GM12878 (cell line): ENCODE results near the gene SLX4IP. TPM values are rescaled to one million over a fixed set of nuclear protein-coding genes. Genes with fewer than 3 reads are reported as not detected.

Experiments
- EED ChIP-seq: sonication (generic); IDR thresholded peaks from 2 replicates; pipeline ENCODE4 v1.6.1; 2016; ENCODE audit warnings: antibody characterized with exemption, low read depth
- ETV6 ChIP-seq, 2 experiments: fragments of 450-650 bp in 1 of 2; IDR thresholded peaks in 1 of 2; conservative IDR thresholded peaks in 1 of 2; 2 replicates each; pipeline ENCODE4 v1.6.1; 2014; ENCODE audit warnings: antibody characterized with exemption in 1 of 2, borderline replicate concordance in 1 of 2, low read depth in 1 of 2, mild to moderate bottlenecking in 1 of 2, moderate library complexity in 1 of 2
- MYC ChIP-seq: IDR thresholded peaks from 2 replicates; pipeline ENCODE4 v1.6.1; 2011; ENCODE audit warnings: mild to moderate bottlenecking, low read length, moderate library complexity, inconsistent platforms; ENCODE audit not compliant: insufficient read depth, insufficient replicate concordance, insufficient read length, severe bottlenecking
- STAT3 ChIP-seq: IDR thresholded peaks from 2 replicates; pipeline ENCODE4 v1.6.1; 2011; ENCODE audit warnings: low read depth, low read length, improper control_type of control experiment
- polyA plus RNA-seq, 11 experiments: library from polyadenylated mRNA; depleted of rRNA in 4 of 11; unstranded in 6 of 11; stranded (reverse) in 5 of 11; fragments of >200 nt; fragmentation: Nextera tagmentation in 4 of 11; fragmentation: Illumina TruSeq in 1 of 11; extraction: Ambion mirVana in 4 of 11; extraction: Trizol in 1 of 11; gene quantifications; 1 replicate in 1 of 11; 2 replicates in 10 of 11; pipeline versions ENCODE4 v1.2.1 to v1.2.3, GENCODE V29; 2011 to 2016; ENCODE audit warnings: inconsistent platforms in 2 of 11, missing spikeins in 2 of 11, low read depth in 1 of 11
- total RNA-seq, 4 experiments: library from RNA; depleted of rRNA in 3 of 4; stranded (reverse); fragments of >200 nt in 3 of 4; fragmentation: Illumina TruSeq in 1 of 4; extraction: Trizol in 1 of 4; gene quantifications; 2 replicates each; pipeline versions ENCODE4 v1.2.1 to v1.2.3, GENCODE V29; 2013 to 2021
- TF ChIP-seq, protein P1 (sequence below): fragments of 450-650 bp; IDR thresholded peaks from 2 replicates; pipeline ENCODE4 v1.6.1; 2018; ENCODE audit warnings: borderline replicate concordance, mild to moderate bottlenecking; ENCODE audit not compliant: partially characterized antibody
- TF ChIP-seq, protein P2 (sequence below): fragments of 450-650 bp; IDR thresholded peaks from 2 replicates; pipeline ENCODE4 v1.6.1; 2018; ENCODE audit warnings: mild to moderate bottlenecking, low read depth, moderate library complexity; ENCODE audit not compliant: partially characterized antibody

Gene SLX4IP
- total and polyA plus RNA-seq, 10 of the 15 experiments (the other 5 are each of a cell fraction or from before 2014, with no cell fraction given) = 2.2 to 11.0 (median 6.3) TPM

- TF ChIP-seq, protein P1, sequence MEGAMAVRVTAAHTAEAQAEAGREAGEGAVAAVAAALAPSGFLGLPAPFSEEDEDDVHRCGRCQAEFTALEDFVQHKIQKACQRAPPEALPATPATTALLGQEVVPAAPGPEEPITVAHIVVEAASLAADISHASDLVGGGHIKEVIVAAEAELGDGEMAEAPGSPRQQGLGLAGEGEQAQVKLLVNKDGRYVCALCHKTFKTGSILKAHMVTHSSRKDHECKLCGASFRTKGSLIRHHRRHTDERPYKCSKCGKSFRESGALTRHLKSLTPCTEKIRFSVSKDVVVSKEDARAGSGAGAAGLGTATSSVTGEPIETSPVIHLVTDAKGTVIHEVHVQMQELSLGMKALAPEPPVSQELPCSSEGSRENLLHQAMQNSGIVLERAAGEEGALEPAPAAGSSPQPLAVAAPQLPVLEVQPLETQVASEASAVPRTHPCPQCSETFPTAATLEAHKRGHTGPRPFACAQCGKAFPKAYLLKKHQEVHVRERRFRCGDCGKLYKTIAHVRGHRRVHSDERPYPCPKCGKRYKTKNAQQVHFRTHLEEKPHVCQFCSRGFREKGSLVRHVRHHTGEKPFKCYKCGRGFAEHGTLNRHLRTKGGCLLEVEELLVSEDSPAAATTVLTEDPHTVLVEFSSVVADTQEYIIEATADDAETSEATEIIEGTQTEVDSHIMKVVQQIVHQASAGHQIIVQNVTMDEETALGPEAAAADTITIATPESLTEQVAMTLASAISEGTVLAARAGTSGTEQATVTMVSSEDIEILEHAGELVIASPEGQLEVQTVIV = no peak
- TF ChIP-seq EED (no peak), MYC (no peak), STAT3 (no peak), ETV6 (conservative IDR thresholded peaks at IDR 0.05 in 1 of 2, IDR thresholded peaks at IDR 0.05 in 1 of 2; ENCODE audit: borderline replicate concordance in 1 of 2, low read depth in 1 of 2) (no peak)
- TF ChIP-seq, protein P2, sequence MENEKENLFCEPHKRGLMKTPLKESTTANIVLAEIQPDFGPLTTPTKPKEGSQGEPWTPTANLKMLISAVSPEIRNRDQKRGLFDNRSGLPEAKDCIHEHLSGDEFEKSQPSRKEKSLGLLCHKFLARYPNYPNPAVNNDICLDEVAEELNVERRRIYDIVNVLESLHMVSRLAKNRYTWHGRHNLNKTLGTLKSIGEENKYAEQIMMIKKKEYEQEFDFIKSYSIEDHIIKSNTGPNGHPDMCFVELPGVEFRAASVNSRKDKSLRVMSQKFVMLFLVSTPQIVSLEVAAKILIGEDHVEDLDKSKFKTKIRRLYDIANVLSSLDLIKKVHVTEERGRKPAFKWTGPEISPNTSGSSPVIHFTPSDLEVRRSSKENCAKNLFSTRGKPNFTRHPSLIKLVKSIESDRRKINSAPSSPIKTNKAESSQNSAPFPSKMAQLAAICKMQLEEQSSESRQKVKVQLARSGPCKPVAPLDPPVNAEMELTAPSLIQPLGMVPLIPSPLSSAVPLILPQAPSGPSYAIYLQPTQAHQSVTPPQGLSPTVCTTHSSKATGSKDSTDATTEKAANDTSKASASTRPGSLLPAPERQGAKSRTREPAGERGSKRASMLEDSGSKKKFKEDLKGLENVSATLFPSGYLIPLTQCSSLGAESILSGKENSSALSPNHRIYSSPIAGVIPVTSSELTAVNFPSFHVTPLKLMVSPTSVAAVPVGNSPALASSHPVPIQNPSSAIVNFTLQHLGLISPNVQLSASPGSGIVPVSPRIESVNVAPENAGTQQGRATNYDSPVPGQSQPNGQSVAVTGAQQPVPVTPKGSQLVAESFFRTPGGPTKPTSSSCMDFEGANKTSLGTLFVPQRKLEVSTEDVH = no peak
These were observed 214.7 kb downstream of the SLX4IP start (continued) for GRCh38 chr20:10649797-10650160.
